Activated CD4-positive, alpha-beta memory T cell treated with anti-CD3 and anti-CD28 coated beads, Interleukin-2, amount 10 ng/mL, durations not matched to agents 7 days and 5 days (primary cell): ENCODE data around the gene MTUS2. TPM values are rescaled to one million over a fixed set of nuclear protein-coding genes. Genes with fewer than 3 reads are reported as not detected.

Experiments
- CTCF ChIA-PET: fragments of 350-600 bp; sonication (Branson Sonifier 250); formaldehyde crosslinking; loops from one replicate; lab custom pipeline; 2021; ENCODE audit warnings: antibody characterized with exemption, inconsistent platforms; lab: Charles Lee
- POLR2A ChIA-PET: fragments of 350-600 bp; sonication (Branson Sonifier 250); formaldehyde crosslinking; loops from one replicate; lab custom pipeline; 2021; ENCODE audit warnings: antibody characterized with exemption; lab: Charles Lee
- DNase-seq: peaks from one replicate; pipeline ENCODE4 v3.0.0-alpha.2; 2020
- H3K27ac Mint-ChIP-seq: one replicate; pipeline ENCODE4 v1.8.0; 2021; ENCODE audit warnings: mild to moderate bottlenecking, mixed read lengths
- H3K27me3 Mint-ChIP-seq: one replicate; pipeline ENCODE4 v1.8.0; 2021; ENCODE audit warnings: mixed read lengths
- H3K36me3 Mint-ChIP-seq: one replicate; pipeline ENCODE4 v1.8.0; 2021; ENCODE audit warnings: low read depth, mixed read lengths
- H3K4me1 Mint-ChIP-seq: one replicate; pipeline ENCODE4 v1.8.0; 2021; ENCODE audit warnings: mixed read lengths
- H3K4me3 Mint-ChIP-seq: one replicate; pipeline ENCODE4 v1.8.0; 2021; ENCODE audit warnings: mild to moderate bottlenecking, mixed read lengths
- H3K9me3 Mint-ChIP-seq: one replicate; pipeline ENCODE4 v1.8.0; 2021; ENCODE audit warnings: mixed read lengths
- total RNA-seq, 2 experiments: library from RNA; stranded (reverse); gene quantifications; one replicate each; pipeline ENCODE4 v1.2.3, GENCODE V29; 2021

Gene MTUS2
- total RNA-seq, 2 experiments from 2014 or later, result not detected

- POLR2A ChIA-PET, result no interaction called here
- H3K36me3 Mint-ChIP-seq, result no peaks in the 10 kb centered on the region
Measured at GRCh38 chr13:29281932-29282495, 461.9 kb downstream of the MTUS2 start.

DNA sequence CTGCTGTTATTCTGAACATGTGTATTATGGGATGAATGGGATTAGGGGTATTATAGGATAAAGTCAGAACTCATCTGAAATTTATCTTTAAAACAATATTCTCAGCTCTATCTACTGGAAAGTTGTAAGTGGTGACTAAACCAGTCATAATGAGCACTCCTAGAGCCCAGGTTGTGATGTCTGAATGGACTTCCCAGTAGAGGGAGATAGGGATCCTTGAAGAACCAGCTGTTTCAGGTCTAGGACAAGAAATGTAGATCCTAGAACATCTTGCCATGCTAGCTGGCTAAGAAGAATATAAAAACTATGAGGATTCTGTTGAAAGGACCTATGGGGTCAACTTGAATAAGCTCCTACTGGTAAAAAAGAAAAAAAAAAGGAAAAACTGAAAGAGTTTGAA is 464.6 kb downstream of the MTUS2 start:
- ChIA-PET POLR2A (no interaction called here), CTCF (interaction anchor here (0.6 kb wide), 1 partner anchor 373 kb away, joined by 3 read pairs; no protein-coding TSS in a partner anchor)
- Mint-ChIP-seq H3K9me3 (no peaks in the 10 kb centered on the region), H3K27me3 (no peaks in the 10 kb centered on the region), H3K27ac (no peak overlapping the region), H3K4me1 (no peaks in the 10 kb centered on the region), H3K4me3 (no peak overlapping the region), H3K36me3 (no peaks in the 10 kb centered on the region)
- no peak for DNase-seq

More at GRCh38 chr13:29281932-29282495, 461.9 kb downstream of the MTUS2 start:
- CTCF ChIA-PET, result no interaction called here
- Mint-ChIP-seq H3K4me3 (no peak overlapping the region), H3K4me1 (no peaks in the 10 kb centered on the region), H3K27me3 (no peaks in the 10 kb centered on the region), H3K27ac (no peak overlapping the region), H3K9me3 (no peaks in the 10 kb centered on the region)
- no peak for DNase-seq

DNA sequence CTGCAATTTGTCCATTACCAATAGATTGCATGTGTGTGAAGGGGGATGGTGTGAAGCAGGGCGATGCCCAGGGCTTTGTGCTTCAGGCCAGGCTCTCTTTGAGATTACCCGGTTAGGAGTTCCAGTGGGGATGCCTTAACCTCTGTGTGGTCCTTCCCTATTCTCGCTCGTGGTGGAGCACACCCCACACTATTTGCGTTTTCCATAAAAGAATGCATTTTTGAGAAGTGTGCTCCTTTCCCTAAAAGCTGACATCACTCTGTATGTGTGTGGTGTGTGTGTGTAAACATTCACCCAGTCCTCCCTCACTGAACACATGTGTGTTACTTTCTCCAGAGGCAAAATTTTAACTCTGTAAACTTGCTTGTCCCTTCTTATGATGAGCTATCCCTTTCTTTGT is 467.1 kb downstream of the MTUS2 start:
- Mint-ChIP-seq H3K4me1 (no peaks in the 10 kb centered on the region), H3K4me3 (no peak overlapping the region), H3K27ac (no peak overlapping the region), H3K9me3 (no peaks in the 10 kb centered on the region), H3K36me3 (no peaks in the 10 kb centered on the region), H3K27me3 (no peaks in the 10 kb centered on the region)
- ChIA-PET POLR2A (no interaction called here), CTCF (no interaction called here)
- no peak for DNase-seq

DNA sequence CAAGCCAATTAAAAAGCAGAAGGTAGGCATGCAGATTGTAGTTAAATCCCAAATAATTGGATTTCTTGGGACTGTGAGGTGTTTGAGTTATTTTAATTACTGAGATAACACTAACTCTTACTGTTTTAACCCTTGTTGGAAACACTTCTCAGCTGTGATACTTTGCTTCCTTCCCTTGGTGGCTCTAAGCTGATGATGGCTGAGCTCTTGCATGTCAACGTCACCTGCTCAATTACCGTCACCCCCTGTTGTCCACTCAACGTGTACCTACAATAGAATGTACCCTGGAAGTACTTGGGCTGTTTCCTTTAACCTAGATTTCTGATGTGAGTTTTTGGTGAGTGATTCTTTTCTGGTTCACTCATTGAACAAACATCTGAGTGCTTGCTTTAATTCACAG is 471.9 kb downstream of the MTUS2 start:
- Mint-ChIP-seq H3K4me1 (no peaks in the 10 kb centered on the region), H3K36me3 (no peaks in the 10 kb centered on the region), H3K27ac (no peak overlapping the region), H3K27me3 (no peaks in the 10 kb centered on the region), H3K9me3 (peaks cover 4% of the 10 kb centered on the region), H3K4me3 (no peak overlapping the region)
- ChIA-PET POLR2A (no interaction called here), CTCF (no interaction called here)
- no peak for DNase-seq

- Mint-ChIP-seq H3K4me3 (no peak overlapping the region), H3K9me3 (peaks cover 4% of the 10 kb centered on the region), H3K36me3 (no peaks in the 10 kb centered on the region), H3K4me1 (no peaks in the 10 kb centered on the region), H3K27ac (no peak overlapping the region), H3K27me3 (no peaks in the 10 kb centered on the region)
- ChIA-PET POLR2A (no interaction called here), CTCF (no interaction called here)
- no peak for DNase-seq
Measured at GRCh38 chr13:29294821-29295220, 474.7 kb downstream of the MTUS2 start.

GRCh38 chr13:29301027-29301426 is 480.9 kb downstream of the MTUS2 start:
- H3K27me3 Mint-ChIP-seq, result no peaks in the 10 kb centered on the region
- H3K36me3 Mint-ChIP-seq, result no peaks in the 10 kb centered on the region
- H3K4me1 Mint-ChIP-seq, result no peaks in the 10 kb centered on the region
- ChIA-PET POLR2A (no interaction called here), CTCF (no interaction called here)
- no peak overlapping the region for H3K27ac Mint-ChIP-seq
- DNase-seq, result no peak
- H3K9me3 Mint-ChIP-seq, result peaks cover 24% of the 10 kb centered on the region
- H3K4me3 Mint-ChIP-seq, result no peak overlapping the region

GRCh38 chr13:29304148-29304547 is 484.0 kb downstream of the MTUS2 start:
- Mint-ChIP-seq H3K9me3 (peaks cover 27% of the 10 kb centered on the region), H3K4me1 (no peaks in the 10 kb centered on the region), H3K27ac (no peak overlapping the region), H3K4me3 (no peak overlapping the region), H3K36me3 (no peaks in the 10 kb centered on the region), H3K27me3 (no peaks in the 10 kb centered on the region)
- no peak for DNase-seq
- CTCF ChIA-PET, result no interaction called here
- POLR2A ChIA-PET, result no interaction called here

- H3K27ac Mint-ChIP-seq, result no peak overlapping the region
- no peak for DNase-seq
- H3K36me3 Mint-ChIP-seq, result no peaks in the 10 kb centered on the region
- no peak overlapping the region for H3K4me3 Mint-ChIP-seq
- H3K27me3 Mint-ChIP-seq, result no peaks in the 10 kb centered on the region
- peaks cover 3% of the 10 kb centered on the region for H3K9me3 Mint-ChIP-seq
- ChIA-PET CTCF (no interaction called here), POLR2A (no interaction called here)
- no peaks in the 10 kb centered on the region for H3K4me1 Mint-ChIP-seq
Measured at GRCh38 chr13:29310806-29311205, 490.7 kb downstream of the MTUS2 start.

DNA sequence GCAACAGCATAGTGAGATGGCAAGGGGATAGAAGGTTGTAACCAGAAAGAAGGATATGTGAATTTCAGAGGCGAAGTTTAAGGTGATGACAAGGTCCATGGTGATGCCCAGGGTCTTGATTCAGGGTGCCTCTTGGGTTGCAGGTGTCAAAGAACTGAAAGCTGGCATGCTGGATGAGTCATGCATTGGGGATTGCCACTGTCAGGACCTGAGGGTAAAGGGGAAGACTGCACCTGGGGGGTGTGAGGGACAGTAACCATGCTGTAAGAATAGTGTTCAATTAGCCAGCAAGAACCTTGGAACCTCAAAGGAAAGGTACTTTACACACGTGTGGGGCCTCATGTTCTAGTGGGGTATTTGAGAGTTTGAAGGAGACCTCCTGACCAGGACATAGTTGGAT is 495.7 kb downstream of the MTUS2 start:
- no peaks in the 10 kb centered on the region for H3K9me3 Mint-ChIP-seq
- no peaks in the 10 kb centered on the region for H3K27me3 Mint-ChIP-seq
- POLR2A ChIA-PET, result no interaction called here
- H3K36me3 Mint-ChIP-seq, result no peaks in the 10 kb centered on the region
- DNase-seq, result no peak
- CTCF ChIA-PET, result no interaction called here
- H3K4me3 Mint-ChIP-seq, result no peak overlapping the region
- H3K27ac Mint-ChIP-seq, result no peak overlapping the region
- H3K4me1 Mint-ChIP-seq, result no peaks in the 10 kb centered on the region

- no peak for DNase-seq
- Mint-ChIP-seq H3K4me1 (no peaks in the 10 kb centered on the region), H3K36me3 (no peaks in the 10 kb centered on the region), H3K4me3 (no peak overlapping the region), H3K27ac (no peak overlapping the region), H3K9me3 (no peaks in the 10 kb centered on the region), H3K27me3 (no peaks in the 10 kb centered on the region)
- POLR2A ChIA-PET, result no interaction called here
- CTCF ChIA-PET, result no interaction called here
Measured at GRCh38 chr13:29317828-29318227, 497.7 kb downstream of the MTUS2 start.

DNA sequence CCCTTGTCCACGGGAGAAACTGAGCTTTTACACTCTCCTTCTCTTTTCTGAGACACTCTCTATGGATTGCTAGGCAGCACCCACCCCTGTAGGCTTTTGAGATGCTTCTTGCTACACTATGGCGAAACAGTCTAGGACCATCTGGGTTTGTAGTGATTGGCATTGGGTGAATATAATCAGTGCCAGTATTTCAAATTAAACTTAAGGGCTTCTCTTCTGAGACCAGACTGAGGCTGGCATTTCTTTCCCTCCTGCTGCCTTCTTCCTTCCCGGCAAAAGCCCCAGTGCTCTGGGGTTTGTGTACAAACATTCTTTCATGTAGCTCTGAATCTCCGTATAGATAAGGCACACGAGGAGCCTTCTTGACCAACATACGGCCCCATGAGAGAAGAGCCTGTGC is 498.6 kb downstream of the MTUS2 start:
- no peaks in the 10 kb centered on the region for H3K36me3 Mint-ChIP-seq
- POLR2A ChIA-PET, result no interaction called here
- CTCF ChIA-PET, result no interaction called here

GRCh38 chr13:29319451-29319850 is 499.3 kb downstream of the MTUS2 start:
- DNase-seq, result no peak
- ChIA-PET CTCF (no interaction called here), POLR2A (no interaction called here)
- Mint-ChIP-seq H3K9me3 (no peaks in the 10 kb centered on the region), H3K27ac (no peak overlapping the region), H3K4me1 (no peaks in the 10 kb centered on the region), H3K27me3 (no peaks in the 10 kb centered on the region), H3K36me3 (no peaks in the 10 kb centered on the region), H3K4me3 (no peak overlapping the region)

More for the DNA sequence above, 498.6 kb downstream of the MTUS2 start:
- H3K9me3 Mint-ChIP-seq, result no peaks in the 10 kb centered on the region
- no peak for DNase-seq
- no peak overlapping the region for H3K27ac Mint-ChIP-seq
- no peaks in the 10 kb centered on the region for H3K27me3 Mint-ChIP-seq
- H3K4me1 Mint-ChIP-seq, result no peaks in the 10 kb centered on the region
- H3K4me3 Mint-ChIP-seq, result no peak overlapping the region

- no peaks in the 10 kb centered on the region for H3K9me3 Mint-ChIP-seq
- H3K36me3 Mint-ChIP-seq, result no peaks in the 10 kb centered on the region
- POLR2A ChIA-PET, result no interaction called here
- no peak overlapping the region for H3K4me3 Mint-ChIP-seq
- no peak for DNase-seq
- no peaks in the 10 kb centered on the region for H3K27me3 Mint-ChIP-seq
- no peaks in the 10 kb centered on the region for H3K4me1 Mint-ChIP-seq
- H3K27ac Mint-ChIP-seq, result no peak overlapping the region
- CTCF ChIA-PET, result no interaction called here
Measured at GRCh38 chr13:29323954-29324353, 503.8 kb downstream of the MTUS2 start.

DNA sequence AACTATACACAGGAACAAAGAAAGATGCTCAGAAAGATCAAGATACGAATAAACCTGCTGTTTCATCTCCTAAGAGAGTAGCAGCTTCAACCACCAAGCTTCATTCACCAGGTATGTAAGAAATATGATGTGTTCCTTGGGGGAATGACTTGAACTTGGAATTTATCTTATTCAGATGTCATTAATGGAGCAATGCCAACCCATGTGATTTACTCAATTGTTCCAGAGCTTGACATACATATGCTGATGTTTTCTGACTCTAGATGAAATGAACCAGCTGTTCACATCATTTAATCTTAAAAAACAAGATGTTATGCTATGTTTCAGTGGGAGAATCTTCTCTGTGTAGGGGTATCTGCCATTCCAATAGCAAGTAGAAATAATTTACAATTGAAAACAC is 504.5 kb downstream of the MTUS2 start:
- no peak for DNase-seq
- Mint-ChIP-seq H3K9me3 (no peaks in the 10 kb centered on the region), H3K4me1 (no peaks in the 10 kb centered on the region), H3K4me3 (no peak overlapping the region), H3K27ac (no peak overlapping the region), H3K27me3 (no peaks in the 10 kb centered on the region), H3K36me3 (no peaks in the 10 kb centered on the region)
- ChIA-PET CTCF (no interaction called here), POLR2A (no interaction called here)
